Measurements from ENCODE around the gene TLR6.

- TF ChIP-seq, protein P1, sequence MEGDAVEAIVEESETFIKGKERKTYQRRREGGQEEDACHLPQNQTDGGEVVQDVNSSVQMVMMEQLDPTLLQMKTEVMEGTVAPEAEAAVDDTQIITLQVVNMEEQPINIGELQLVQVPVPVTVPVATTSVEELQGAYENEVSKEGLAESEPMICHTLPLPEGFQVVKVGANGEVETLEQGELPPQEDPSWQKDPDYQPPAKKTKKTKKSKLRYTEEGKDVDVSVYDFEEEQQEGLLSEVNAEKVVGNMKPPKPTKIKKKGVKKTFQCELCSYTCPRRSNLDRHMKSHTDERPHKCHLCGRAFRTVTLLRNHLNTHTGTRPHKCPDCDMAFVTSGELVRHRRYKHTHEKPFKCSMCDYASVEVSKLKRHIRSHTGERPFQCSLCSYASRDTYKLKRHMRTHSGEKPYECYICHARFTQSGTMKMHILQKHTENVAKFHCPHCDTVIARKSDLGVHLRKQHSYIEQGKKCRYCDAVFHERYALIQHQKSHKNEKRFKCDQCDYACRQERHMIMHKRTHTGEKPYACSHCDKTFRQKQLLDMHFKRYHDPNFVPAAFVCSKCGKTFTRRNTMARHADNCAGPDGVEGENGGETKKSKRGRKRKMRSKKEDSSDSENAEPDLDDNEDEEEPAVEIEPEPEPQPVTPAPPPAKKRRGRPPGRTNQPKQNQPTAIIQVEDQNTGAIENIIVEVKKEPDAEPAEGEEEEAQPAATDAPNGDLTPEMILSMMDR (IDR thresholded peaks at IDR 0.05), result no peak
- no peak for TF ChIP-seq EZH2 (IDR thresholded peaks at IDR 0.05; ENCODE audit: borderline replicate concordance, insufficient read depth, low read depth, low read length, poor library complexity, severe bottlenecking)
Observed at GRCh38 chr4:38781854-38782261, 74.8 kb downstream of the TLR6 start.
